Left lung (tissue), 10 donors: ENCODE data around the gene LSM4. TPM values are rescaled to one million over a fixed set of nuclear protein-coding genes. Genes with fewer than 3 reads are reported as not detected.
A peak's percentile ranks its signal among the peaks of the same experiment; 100 is the strongest.

Source experiments
- ATAC-seq: fragments of 200-7000 bp; cut with Tn5 transposase; one replicate; pipeline ENCODE4 v1.9.1; 2020; ENCODE audit warnings: moderate library complexity
- DNase-seq, 4 donors: peaks; one replicate each; pipeline ENCODE4 v3.0.0-alpha.2; 2013 to 2020
- H3K27ac ChIP-seq, 2 donors: fragments of 200-600 bp; sonication (generic) in 1 of 2; one replicate each; pipeline versions ENCODE4 v1.5.0 to v1.8.0; 2020 to 2021
- H3K27me3 ChIP-seq, 2 donors: fragments of 200-600 bp; sonication (generic) in 1 of 2; one replicate each; pipeline versions ENCODE4 v1.5.0 to v1.8.0; 2020 to 2021
- H3K36me3 ChIP-seq, 2 donors: fragments of 200-600 bp; sonication (generic) in 1 of 2; one replicate each; pipeline versions ENCODE4 v1.5.0 to v1.8.0; 2020 to 2021
- H3K4me1 ChIP-seq, 2 donors: fragments of 200-600 bp; one replicate each; pipeline ENCODE4 v1.8.0; 2021
- H3K4me3 ChIP-seq, 2 donors: fragments of 200-600 bp; sonication (generic) in 1 of 2; one replicate each; pipeline versions ENCODE4 v1.5.0 to v1.8.0; 2020 to 2021; ENCODE audit warnings: mild to moderate bottlenecking in 1 of 2
- H3K9me3 ChIP-seq, 2 donors: fragments of 200-600 bp; sonication (generic) in 1 of 2; one replicate each; pipeline versions ENCODE4 v1.5.0 to v1.8.0; 2020 to 2021
- CTCF ChIP-seq, 2 donors: fragments of 200-600 bp; sonication (generic) in 1 of 2; IDR thresholded peaks; one replicate each; pipeline versions ENCODE4 v1.5.0 to v1.8.0; 2021; ENCODE audit warnings: antibody characterized with exemption in 2 of 2
- intact Hi-C, 2 donors: fragments of 100-400 bp; cut with DNase I; formaldehyde crosslinking; loops; one replicate each; pipeline versions ENCODE4 v1.11.2 to v1.14.2; 2022
- polyA plus RNA-seq, 6 donors: library from polyadenylated mRNA; unstranded; fragments of 120-200 nt; gene quantifications; one replicate each; pipeline ENCODE4 v1.2.1, GENCODE V29; 2013; ENCODE audit not compliant: insufficient read length in 6 of 6
- total RNA-seq, 2 donors: library from RNA; stranded (reverse); fragmentation: NEBNext Ultra II Directional; extraction: Animal tissue kit (Norgen Biotek cat#: 25700); gene quantifications; one replicate each; pipeline ENCODE4 v1.2.1, GENCODE V29; 2021
- donor health status: DM: no; HTN: yes; CAD: no.
- donor health status: DM: no; HTN: no; CAD: no.

Gene LSM4
- total and polyA plus RNA-seq, 8 donors, result 72.7 to 121 (median 84.8) TPM

- H3K4me1 ChIP-seq, result no peaks in the 10 kb centered on the region
- no peaks in the 10 kb centered on the region for H3K27me3 ChIP-seq
- H3K36me3 ChIP-seq, result peaks cover 0 to 36% of the 10 kb centered on the region in 2 donors
- no peak overlapping the region for H3K4me3 ChIP-seq
- intact Hi-C loops, result no loop called here
- DNase-seq, result peak in 1 of 4 donors; percentile 48
- H3K9me3 ChIP-seq, result no peaks in the 10 kb centered on the region
- ATAC-seq, result no peak
- no peak for TF ChIP-seq CTCF (IDR thresholded peaks at IDR 0.05)
- H3K27ac ChIP-seq, result no peak overlapping the region
These were observed 55.8 kb downstream of the LSM4 start for GRCh38 chr19:18266771-18267686.

DNA sequence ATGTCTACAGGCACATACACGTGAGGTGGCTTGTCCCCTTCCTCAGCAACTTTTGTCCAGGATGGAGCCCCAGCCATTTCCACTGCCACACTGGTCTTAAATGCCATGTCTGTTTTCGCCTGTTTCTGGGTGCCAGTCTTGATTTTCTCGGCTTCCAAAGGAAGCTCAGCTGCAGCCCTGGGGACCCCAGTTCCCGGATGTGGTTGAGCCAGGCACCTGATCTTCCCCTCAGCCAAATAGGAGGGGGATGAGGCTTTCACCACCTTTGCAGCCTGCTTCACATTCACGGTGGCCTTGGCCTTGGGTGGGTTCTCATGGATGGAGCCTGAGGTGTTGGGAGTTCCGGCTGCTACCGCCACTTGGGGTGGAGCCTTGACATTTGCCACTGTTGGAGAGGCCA, 57.3 kb downstream of the LSM4 start:
- no peak overlapping the region for H3K27ac ChIP-seq
- no peaks in the 10 kb centered on the region for H3K9me3 ChIP-seq
- no peaks in the 10 kb centered on the region for H3K27me3 ChIP-seq
- ATAC-seq (no peak), DNase-seq (no peak)
- intact Hi-C loops, result no loop called here
- peaks cover 0 to 36% of the 10 kb centered on the region in 2 donors for H3K36me3 ChIP-seq
- no peak overlapping the region for H3K4me3 ChIP-seq
- TF ChIP-seq CTCF (IDR thresholded peaks at IDR 0.05), result no peak
- H3K4me1 ChIP-seq, result no peaks in the 10 kb centered on the region

GRCh38 chr19:18264971-18265540, 57.8 kb downstream of the LSM4 start:
- no peak overlapping the region for H3K27ac ChIP-seq
- intact Hi-C loops, result no loop called here
- ATAC-seq (no peak), DNase-seq (no peak)
- no peaks in the 10 kb centered on the region for H3K27me3 ChIP-seq
- H3K4me3 ChIP-seq, result no peak overlapping the region
- no peaks in the 10 kb centered on the region for H3K4me1 ChIP-seq
- H3K36me3 ChIP-seq, result peaks cover 0 to 36% of the 10 kb centered on the region in 2 donors
- no peaks in the 10 kb centered on the region for H3K9me3 ChIP-seq
- TF ChIP-seq CTCF (IDR thresholded peaks at IDR 0.05), result no peak

DNA sequence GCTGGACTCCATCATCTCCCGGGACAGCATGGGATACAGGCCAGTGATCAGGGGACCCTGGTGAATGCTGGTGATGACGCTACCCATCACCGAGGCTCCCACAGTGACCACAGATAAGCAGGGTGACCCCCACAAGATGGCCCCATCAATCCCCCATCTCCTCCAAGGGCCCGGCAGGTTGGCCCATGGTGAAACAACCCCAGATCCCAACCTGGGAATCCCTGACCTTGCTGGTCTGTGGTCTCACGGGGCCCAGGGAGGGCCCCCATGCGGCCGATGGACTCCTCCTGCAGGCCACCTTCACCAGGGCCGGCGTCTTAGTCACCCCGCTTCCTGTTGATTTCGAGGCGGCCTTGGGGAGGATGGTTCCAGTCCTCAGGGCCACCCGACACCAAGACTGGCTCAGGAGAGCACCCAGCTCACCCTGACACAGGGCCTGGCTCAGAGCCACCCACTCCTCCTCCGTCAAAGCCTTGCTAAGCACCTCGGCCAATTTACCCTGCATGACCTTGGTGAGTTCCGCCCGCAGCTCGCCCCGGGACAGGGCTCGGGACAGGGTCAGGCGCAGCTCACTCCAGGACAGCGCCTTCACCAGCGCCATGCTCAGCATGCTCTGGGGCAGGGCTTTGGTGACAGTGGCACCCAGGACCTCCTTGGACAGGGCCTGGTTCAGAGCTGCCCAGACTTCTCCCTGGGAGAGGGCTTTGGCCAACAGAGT, 58.6 kb downstream of the LSM4 start:
- H3K27ac ChIP-seq, result no peak overlapping the region
- TF ChIP-seq CTCF (IDR thresholded peaks at IDR 0.05), result no peak
- DNase-seq (no peak), ATAC-seq (no peak)
- H3K4me3 ChIP-seq, result no peak overlapping the region
- peaks cover 0 to 36% of the 10 kb centered on the region in 2 donors for H3K36me3 ChIP-seq
- no peaks in the 10 kb centered on the region for H3K9me3 ChIP-seq
- intact Hi-C loops, result no loop called here
- no peaks in the 10 kb centered on the region for H3K4me1 ChIP-seq
- no peaks in the 10 kb centered on the region for H3K27me3 ChIP-seq
